Adrenal gland (tissue), 12 donors: ENCODE data around the gene INHBB. TPM values are rescaled to one million over a fixed set of nuclear protein-coding genes. Genes with fewer than 3 reads are reported as not detected.

ENCODE experiments used
- DNase-seq, 7 donors: peaks; one replicate each; pipeline ENCODE4 v3.0.0-alpha.2; 2019 to 2020
- H3K27ac ChIP-seq, 5 donors: fragments of 200-600 bp; sonication (generic) in 4 of 5; 1 replicate in 3 of 5; 2 replicates in 2 of 5; pipeline versions ENCODE4 v1.5.1 to v1.8.0; 2016 to 2020; ENCODE audit warnings: mild to moderate bottlenecking in 1 of 5
- H3K27me3 ChIP-seq: fragments of 200-600 bp; 2 replicates; pipeline ENCODE4 v1.8.0; 2021
- H3K36me3 ChIP-seq, 2 donors: fragments of 200-600 bp; replicated peaks in 1 of 2; 1 replicate in 1 of 2; 2 replicates in 1 of 2; pipeline versions ENCODE4 v1.5.1 to v1.8.0; 2018 to 2022
- H3K4me1 ChIP-seq, 2 donors: fragments of 200-600 bp; replicated peaks in 1 of 2; 1 replicate in 1 of 2; 2 replicates in 1 of 2; pipeline versions ENCODE4 v1.5.1 to v1.8.0; 2018 to 2021
- H3K4me3 ChIP-seq, 4 donors: fragments of 200-600 bp; sonication (generic) in 3 of 4; one replicate each; pipeline ENCODE4 v1.5.1; 2016 to 2018
- H3K9me3 ChIP-seq, 3 donors: fragments of 200-600 bp; sonication (generic) in 1 of 3; replicated peaks in 1 of 3; 1 replicate in 2 of 3; 2 replicates in 1 of 3; pipeline versions ENCODE4 v1.5.1 to v1.8.0; 2016 to 2021
- POLR2A ChIP-seq, 2 donors: fragments of 450-650 bp; IDR thresholded peaks; one replicate each; pipeline ENCODE4 v1.6.1; 2017; ENCODE audit warnings: antibody characterized with exemption in 2 of 2, mild to moderate bottlenecking in 2 of 2, moderate library complexity in 1 of 2
- WGBS, 4 donors: extraction: QIAGEN DNeasy Blood & Tissue Kit in 2 of 4; methylation state at CpG; one replicate each; pipeline versions ENCODE4 v1.1.5 to v1.1.7; 2013 to 2017; 5-methylcytosine and 5-hydroxymethylcytosine counted together
- intact Hi-C, 2 donors: fragments of 100-400 bp; cut with DNase I; formaldehyde crosslinking; loops; one replicate each; pipeline versions ENCODE4 v1.14.1 to v1.15.0; 2022 to 2023
- polyA plus RNA-seq, 3 donors: library from polyadenylated mRNA; stranded (reverse); fragments of 200-250 nt in 2 of 3; fragments of 350-450 nt in 1 of 3; fragmentation: Illumina TruSeq in 1 of 3; extraction: RNeasy Lipid Tissue Mini Kit (QIAGEN cat#74804) in 1 of 3; gene quantifications; one replicate each; pipeline ENCODE4 v1.2.3, GENCODE V29; 2013 to 2014
- total RNA-seq, 9 donors: library from RNA; depleted of rRNA in 4 of 9; stranded (reverse); fragments of >200 nt in 4 of 9; fragments of 120-200 nt in 1 of 9; fragmentation: NEBNext Ultra II Directional in 1 of 9; extraction: Animal tissue kit (Norgen Biotek cat#: 25700) in 1 of 9; gene quantifications; one replicate each; pipeline versions ENCODE4 v1.1.0 to v1.2.4, GENCODE V29; 2013 to 2023
- TF ChIP-seq, protein P1 (sequence below), 6 experiments: fragments of 450-650 bp in 4 of 6; fragments of 200-600 bp in 2 of 6; sonication (generic) in 1 of 6; IDR thresholded peaks; 1 replicate in 5 of 6; 2 replicates in 1 of 6; pipeline versions ENCODE4 v1.5.1 to v1.8.0; 2016 to 2021; ENCODE audit warnings: antibody characterized with exemption in 6 of 6, mild to moderate bottlenecking in 2 of 6, moderate library complexity in 1 of 6
- donor health status: healthy with polysubstance abuse.
- donor health status: Bipolar disorder and iron deficiency.
- donor health status: DM: yes; HTN: yes; CAD: no.
- donor health status: DM: no; HTN: no; CAD: no.
- donor health status: DM: no; HTN: no; CAD: no.
- donor health status: DM: yes; HTN: yes; CAD: no.

Gene INHBB
- total and polyA plus RNA-seq, 12 donors = 0.28 to 9.1 (median 6.8) TPM

DNA sequence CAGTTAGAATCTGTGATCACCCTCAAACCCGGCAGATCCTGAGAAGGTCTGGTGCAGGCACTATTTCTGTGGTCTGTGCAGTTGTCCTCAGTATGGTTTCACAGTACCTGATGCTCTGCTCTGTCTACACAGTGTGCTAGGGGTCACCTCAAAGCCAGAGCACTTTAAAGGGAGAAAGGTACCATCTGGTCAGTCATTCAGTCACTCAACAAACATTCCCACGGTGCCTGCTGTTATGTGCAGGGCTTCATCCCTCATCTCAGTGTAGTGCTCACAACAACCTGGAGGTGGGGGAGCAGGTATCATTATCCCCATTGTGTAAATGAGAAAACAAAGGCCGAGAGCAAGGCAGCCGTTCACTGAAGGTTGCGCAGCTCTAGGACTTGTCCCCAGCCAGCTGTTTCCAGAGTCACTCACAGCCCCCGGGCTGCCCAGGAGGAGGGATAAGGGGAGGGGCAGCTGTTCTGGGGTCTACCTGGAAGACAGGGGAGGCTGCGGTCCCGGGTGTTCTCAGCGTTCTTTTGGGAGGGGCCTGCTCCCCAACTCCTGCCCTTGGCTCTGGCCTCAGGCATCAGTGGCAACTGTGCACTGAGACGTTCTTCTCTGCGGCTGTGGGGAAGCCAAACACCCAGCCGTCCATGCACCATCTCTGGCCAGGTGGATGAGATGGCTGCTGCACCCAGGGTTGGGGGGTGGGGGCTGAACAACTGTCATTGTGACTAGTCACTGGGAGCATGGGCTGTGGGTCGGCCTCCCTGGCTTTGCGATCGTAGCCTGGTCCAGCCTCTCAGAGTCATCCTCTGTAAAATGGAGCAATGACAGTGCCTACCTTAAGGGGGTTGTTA is 9.2 kb downstream of the INHBB start:
- WGBS, 4 donors = 83 to 90% (median 87%) methylated on average over 11 to 15 of the region's 15 CpGs
- no peak for DNase-seq
- intact Hi-C loops = no loop called here
- Histone ChIP-seq H3K4me3 (no peak overlapping the region), H3K27ac (no peak overlapping the region), H3K9me3 (no peaks in the 10 kb centered on the region), H3K36me3 (no peaks in the 10 kb centered on the region), H3K4me1 (no peaks in the 10 kb centered on the region), H3K27me3 (no peaks in the 10 kb centered on the region)
- TF ChIP-seq, protein P1, sequence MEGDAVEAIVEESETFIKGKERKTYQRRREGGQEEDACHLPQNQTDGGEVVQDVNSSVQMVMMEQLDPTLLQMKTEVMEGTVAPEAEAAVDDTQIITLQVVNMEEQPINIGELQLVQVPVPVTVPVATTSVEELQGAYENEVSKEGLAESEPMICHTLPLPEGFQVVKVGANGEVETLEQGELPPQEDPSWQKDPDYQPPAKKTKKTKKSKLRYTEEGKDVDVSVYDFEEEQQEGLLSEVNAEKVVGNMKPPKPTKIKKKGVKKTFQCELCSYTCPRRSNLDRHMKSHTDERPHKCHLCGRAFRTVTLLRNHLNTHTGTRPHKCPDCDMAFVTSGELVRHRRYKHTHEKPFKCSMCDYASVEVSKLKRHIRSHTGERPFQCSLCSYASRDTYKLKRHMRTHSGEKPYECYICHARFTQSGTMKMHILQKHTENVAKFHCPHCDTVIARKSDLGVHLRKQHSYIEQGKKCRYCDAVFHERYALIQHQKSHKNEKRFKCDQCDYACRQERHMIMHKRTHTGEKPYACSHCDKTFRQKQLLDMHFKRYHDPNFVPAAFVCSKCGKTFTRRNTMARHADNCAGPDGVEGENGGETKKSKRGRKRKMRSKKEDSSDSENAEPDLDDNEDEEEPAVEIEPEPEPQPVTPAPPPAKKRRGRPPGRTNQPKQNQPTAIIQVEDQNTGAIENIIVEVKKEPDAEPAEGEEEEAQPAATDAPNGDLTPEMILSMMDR (IDR thresholded peaks at IDR 0.05) = no peak
- TF ChIP-seq POLR2A (IDR thresholded peaks at IDR 0.05) = no peak

DNA sequence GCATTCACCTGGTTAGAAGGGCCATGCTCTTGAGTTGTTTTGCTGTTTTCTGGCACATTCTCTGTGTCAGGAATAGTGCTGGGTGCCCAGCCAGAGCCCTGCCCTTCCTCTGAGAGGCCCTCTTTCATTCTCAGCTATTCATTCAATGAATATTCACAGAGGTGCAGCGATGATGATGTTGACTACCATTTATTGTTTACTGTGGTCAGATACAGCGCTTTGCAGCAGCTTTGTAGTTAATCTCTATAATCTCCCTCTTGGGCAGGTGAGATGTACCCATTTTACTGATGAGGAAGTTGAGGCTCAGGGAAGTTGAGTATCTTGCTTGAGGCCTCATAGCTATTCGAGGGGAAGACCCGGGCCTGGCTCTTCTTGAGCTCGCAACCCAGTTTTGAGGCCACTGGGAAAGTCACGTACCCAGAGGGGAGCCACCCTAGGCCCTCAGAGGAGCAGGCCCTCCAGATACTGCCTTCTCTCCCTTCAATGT is 9.9 kb downstream of the INHBB start:
- intact Hi-C loops = no loop called here
- H3K4me1 ChIP-seq = no peaks in the 10 kb centered on the region
- 91 to 96% (median 94%) methylated on average over 2 to 6 of the region's 6 CpGs for WGBS, 4 donors
- no peaks in the 10 kb centered on the region for H3K9me3 ChIP-seq
- TF ChIP-seq, protein P1 (IDR thresholded peaks at IDR 0.05) = no peak
- TF ChIP-seq POLR2A (IDR thresholded peaks at IDR 0.05) = no peak
- no peaks in the 10 kb centered on the region for H3K27me3 ChIP-seq
- H3K36me3 ChIP-seq = no peaks in the 10 kb centered on the region
- no peak overlapping the region for H3K4me3 ChIP-seq
- H3K27ac ChIP-seq = no peak overlapping the region
- DNase-seq = no peak

DNA sequence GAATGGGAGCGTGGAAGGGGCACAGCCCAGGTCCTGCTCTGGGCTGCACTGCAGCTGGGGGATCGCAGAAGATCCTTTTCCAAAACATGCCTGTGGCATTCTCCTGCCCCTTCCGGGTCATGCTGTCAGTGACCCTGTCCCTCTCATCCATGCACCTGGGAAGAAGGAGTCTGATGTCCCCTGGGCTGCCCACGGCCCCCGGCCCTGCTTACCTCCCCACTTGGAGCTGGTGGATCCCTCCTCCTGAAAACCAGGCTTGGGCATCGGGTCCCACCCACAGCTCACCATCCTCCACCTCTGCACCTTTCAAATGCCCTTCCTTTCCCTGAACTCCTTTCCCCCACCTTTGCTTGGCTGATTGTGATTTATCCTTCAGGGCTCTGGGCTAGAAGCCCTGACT is 11.8 kb downstream of the INHBB start:
- intact Hi-C loops = no loop called here
- Histone ChIP-seq H3K27ac (no peak overlapping the region), H3K4me1 (no peaks in the 10 kb centered on the region), H3K36me3 (no peaks in the 10 kb centered on the region), H3K9me3 (no peaks in the 10 kb centered on the region), H3K27me3 (no peaks in the 10 kb centered on the region), H3K4me3 (no peak overlapping the region)
- DNase-seq = no peak
- TF ChIP-seq, protein P1 (IDR thresholded peaks at IDR 0.05) = no peak
- no peak for TF ChIP-seq POLR2A (IDR thresholded peaks at IDR 0.05)
- WGBS, 4 donors = 80 to 91% (median 84%) methylated on average over 4 to 6 of the region's 6 CpGs

DNA sequence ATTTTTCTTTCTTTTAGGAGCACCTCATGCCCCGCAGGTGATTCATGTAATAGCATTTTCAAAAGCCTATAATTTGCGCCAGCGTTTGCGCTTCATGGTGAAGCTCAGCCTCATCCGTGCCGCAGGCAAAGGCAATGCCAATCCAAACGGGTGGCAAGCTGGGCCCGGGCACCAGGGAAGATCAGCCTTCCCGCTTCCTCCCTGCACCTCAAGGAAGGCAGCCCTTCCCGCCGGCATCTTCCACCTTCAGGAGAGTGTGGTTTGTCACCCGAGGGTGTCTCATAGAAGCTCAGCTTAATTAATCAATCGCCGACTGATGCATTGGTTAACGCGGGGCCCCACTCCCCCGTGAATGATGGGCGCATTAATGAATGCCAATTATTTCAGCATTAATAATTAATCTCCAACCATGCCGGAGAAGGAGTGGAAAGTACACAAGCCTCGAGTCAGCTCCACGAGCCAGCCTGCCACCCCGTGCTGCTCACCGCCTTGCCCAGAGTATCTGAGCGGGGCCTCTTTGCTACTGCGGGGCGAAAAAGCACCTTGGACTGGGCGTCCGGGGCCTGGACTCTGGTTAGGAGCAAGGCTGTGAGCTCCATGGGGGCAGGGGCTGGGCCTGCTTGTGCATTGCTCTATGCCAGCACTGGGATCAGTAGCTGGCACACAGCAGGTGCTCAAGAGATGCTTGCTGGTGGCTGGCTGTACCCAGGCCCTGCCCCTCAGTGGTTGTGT is 13.0 kb downstream of the INHBB start:
- no peaks in the 10 kb centered on the region for H3K27me3 ChIP-seq
- no peak overlapping the region for H3K27ac ChIP-seq
- intact Hi-C loops = no loop called here
- H3K4me3 ChIP-seq = no peak overlapping the region
- TF ChIP-seq POLR2A (IDR thresholded peaks at IDR 0.05) = no peak
- TF ChIP-seq, protein P1 (IDR thresholded peaks at IDR 0.05) = no peak
- no peaks in the 10 kb centered on the region for H3K36me3 ChIP-seq
- DNase-seq = no peak
- WGBS, 4 donors = 85 to 93% (median 91%) methylated on average over 27 to 28 of the region's 28 CpGs
- no peaks in the 10 kb centered on the region for H3K4me1 ChIP-seq
- no peaks in the 10 kb centered on the region for H3K9me3 ChIP-seq
